HG03442 (cell line): Measurements from ENCODE around the gene LTB4R.
"Not testable (repeated sequence)": the region's sequence is repeated elsewhere in the genome, so short reads cannot be mapped to it uniquely, and the experiment has no call there.

ENCODE experiments used
- ATAC-seq: cut with Tn5 transposase; IDR thresholded peaks from one replicate; pipeline ENCODE4 v1.9.1; 2021; ENCODE audit warnings: mild to moderate bottlenecking, moderate library complexity; ENCODE audit not compliant: unreplicated experiment

Gene LTB4R

GRCh38 chr14:24338843-24339242, 27.5 kb downstream of the LTB4R start:
- no peak for ATAC-seq

GRCh38 chr14:24339284-24340151, 28.2 kb downstream of the LTB4R start, which contains the start of gene RIPK3:
Gene RIPK3 (minus strand): TSS chr14:24339991. CDS start chr14:24339826, 165 bp downstream.
- ATAC-seq: peak; percentile 79

GRCh38 chr14:24340606-24341005, 29.3 kb downstream of the LTB4R start:
- ATAC-seq: no peak

GRCh38 chr14:24342889-24343288, 31.6 kb downstream of the LTB4R start:
- no peak for ATAC-seq

- ATAC-seq: no peak
Measured at GRCh38 chr14:24343795-24344660, 32.7 kb downstream of the LTB4R start.

GRCh38 chr14:24347134-24347533, 35.8 kb downstream of the LTB4R start:
- no peak for ATAC-seq

- no peak for ATAC-seq
Measured at GRCh38 chr14:24348186-24348585, 36.9 kb downstream of the LTB4R start.

GRCh38 chr14:24349742-24350141, 38.4 kb downstream of the LTB4R start:
- ATAC-seq: no peak

- no peak for ATAC-seq
Measured at GRCh38 chr14:24351517-24351916, 40.2 kb downstream of the LTB4R start.

- ATAC-seq: no peak
Measured at GRCh38 chr14:24353559-24354481, 42.5 kb downstream of the LTB4R start.

- not testable (repeated sequence) for ATAC-seq
Measured at GRCh38 chr14:24354482-24354825, 43.2 kb downstream of the LTB4R start.

GRCh38 chr14:24355009-24355408, 43.7 kb downstream of the LTB4R start:
- no peak for ATAC-seq

- ATAC-seq: no peak
Measured at GRCh38 chr14:24356208-24356607, 44.9 kb downstream of the LTB4R start.

GRCh38 chr14:24360281-24360680, 49.0 kb downstream of the LTB4R start:
- ATAC-seq: no peak

- ATAC-seq: no peak
Measured at GRCh38 chr14:24361326-24361725, 50.0 kb downstream of the LTB4R start.

- no peak for ATAC-seq
Measured at GRCh38 chr14:24362241-24362960, 51.1 kb downstream of the LTB4R start.

- no peak for ATAC-seq
Measured at GRCh38 chr14:24363401-24363800, 52.1 kb downstream of the LTB4R start.

- no peak for ATAC-seq
Measured at GRCh38 chr14:24364841-24365240, 53.5 kb downstream of the LTB4R start.

GRCh38 chr14:24365600-24366412, 54.5 kb downstream of the LTB4R start:
- peak; percentile 43 for ATAC-seq
